Measurements from ENCODE around the gene ADGRL1.

DNA sequence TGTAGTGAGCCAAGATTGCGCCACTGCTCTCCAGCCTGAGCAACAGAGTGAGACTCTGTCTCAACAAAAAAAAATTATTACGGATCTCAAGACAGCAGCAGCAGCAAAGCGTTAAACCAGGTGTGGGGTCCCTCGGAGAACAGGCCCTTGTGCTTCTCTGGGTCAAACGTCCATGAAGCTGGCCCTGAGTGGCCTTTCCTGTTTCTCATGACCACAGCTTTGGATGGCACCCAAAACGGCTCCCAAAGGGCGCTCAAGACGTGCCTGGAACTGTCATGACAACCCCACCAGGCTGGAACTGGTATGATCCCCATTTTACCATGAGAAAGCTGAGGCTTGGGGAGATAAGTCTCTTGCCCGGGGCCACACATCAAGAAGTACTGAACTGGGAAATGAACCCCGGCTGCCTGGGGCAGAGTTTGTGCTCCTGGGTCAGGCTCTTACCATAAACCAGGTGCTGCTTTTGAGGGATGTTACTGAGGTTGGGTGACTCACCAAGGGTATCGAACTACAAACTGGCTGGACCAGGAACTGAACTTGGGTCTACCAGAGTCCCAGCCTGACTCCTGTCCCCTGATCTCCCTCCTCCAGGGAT is 103.8 kb downstream of the ADGRL1 start:
- TF ChIP-seq, protein P1, sequence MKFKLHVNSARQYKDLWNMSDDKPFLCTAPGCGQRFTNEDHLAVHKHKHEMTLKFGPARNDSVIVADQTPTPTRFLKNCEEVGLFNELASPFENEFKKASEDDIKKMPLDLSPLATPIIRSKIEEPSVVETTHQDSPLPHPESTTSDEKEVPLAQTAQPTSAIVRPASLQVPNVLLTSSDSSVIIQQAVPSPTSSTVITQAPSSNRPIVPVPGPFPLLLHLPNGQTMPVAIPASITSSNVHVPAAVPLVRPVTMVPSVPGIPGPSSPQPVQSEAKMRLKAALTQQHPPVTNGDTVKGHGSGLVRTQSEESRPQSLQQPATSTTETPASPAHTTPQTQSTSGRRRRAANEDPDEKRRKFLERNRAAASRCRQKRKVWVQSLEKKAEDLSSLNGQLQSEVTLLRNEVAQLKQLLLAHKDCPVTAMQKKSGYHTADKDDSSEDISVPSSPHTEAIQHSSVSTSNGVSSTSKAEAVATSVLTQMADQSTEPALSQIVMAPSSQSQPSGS (IDR thresholded peaks at IDR 0.05; ENCODE audit: low read length): no peak
- TF ChIP-seq, protein P2, sequence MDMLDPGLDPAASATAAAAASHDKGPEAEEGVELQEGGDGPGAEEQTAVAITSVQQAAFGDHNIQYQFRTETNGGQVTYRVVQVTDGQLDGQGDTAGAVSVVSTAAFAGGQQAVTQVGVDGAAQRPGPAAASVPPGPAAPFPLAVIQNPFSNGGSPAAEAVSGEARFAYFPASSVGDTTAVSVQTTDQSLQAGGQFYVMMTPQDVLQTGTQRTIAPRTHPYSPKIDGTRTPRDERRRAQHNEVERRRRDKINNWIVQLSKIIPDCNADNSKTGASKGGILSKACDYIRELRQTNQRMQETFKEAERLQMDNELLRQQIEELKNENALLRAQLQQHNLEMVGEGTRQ (IDR thresholded peaks at IDR 0.05; ENCODE audit: low read length): no peak
- TF ChIP-seq EZH2 (IDR thresholded peaks at IDR 0.05; ENCODE audit: low read depth, low read length, severe bottlenecking) (no peak), CTBP2 (IDR thresholded peaks at IDR 0.05; ENCODE audit: borderline replicate concordance, insufficient read depth, insufficient read length, low read length) (no peak)
